GM18909 (cell line): ENCODE results near the gene NAPA.

Experiments
- ATAC-seq: cut with Tn5 transposase; IDR thresholded peaks from one replicate; pipeline ENCODE4 v1.9.1; 2021; ENCODE audit warnings: mild to moderate bottlenecking; ENCODE audit not compliant: unreplicated experiment, poor library complexity

The NAPA gene

DNA sequence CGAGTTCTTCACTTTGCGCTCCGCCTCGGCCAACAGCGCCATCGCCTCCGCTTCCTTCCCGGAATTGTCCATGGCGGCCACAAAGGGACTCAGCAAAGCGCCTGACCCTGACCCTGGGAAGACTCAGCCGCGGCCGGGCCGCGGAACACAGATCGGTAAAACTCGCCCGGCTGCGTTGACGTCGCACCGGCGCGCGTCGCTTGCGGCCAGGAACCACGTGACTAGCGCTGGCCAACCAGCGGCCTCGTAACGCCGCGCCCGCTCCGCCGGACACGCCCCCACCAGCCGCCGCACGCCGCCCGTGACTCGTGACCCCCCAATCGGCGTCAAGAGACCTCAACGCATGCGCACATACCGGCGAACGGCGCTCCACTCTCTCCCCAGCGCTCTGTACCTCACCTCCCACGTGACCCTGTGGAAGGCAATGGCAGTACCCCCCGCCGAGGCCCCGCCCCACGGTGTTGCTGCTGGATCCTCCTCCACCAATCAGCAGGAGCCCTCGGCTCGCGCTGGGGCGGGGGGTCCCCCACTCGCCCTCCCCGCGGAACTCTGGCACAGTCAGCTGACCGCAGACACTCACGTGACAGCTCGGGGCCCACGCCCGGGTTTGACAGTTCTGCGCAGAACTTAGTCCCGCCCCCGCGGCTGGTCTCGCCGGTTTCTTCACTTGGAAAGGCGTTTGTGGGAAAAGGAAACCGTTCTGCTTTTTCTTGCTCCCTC, at the start of gene NAPA:
Gene NAPA (minus strand): TSS at position 195 of the 720 bp plus-strand sequence. CDS start 123 bp downstream, at position 72.
- peak; percentile 88 for ATAC-seq

DNA sequence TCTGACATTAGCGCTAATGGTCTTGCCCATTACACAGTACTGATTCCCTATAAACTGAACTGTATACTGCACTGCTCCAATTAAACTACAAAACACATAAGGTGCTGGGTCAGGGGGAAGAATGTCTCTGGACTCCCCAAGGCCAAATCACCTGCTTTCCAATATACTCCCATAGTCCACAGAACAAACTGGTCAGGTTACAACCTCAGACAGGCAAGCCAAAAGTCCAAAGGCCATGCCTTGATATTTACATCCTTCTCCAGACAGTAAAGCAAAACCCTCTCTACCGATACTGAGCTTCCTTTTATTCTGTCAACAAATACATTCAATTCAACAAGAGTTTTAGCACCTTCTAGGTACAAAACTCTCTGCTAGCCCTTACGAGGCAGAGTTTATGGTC, 49.2 kb upstream of the NAPA start:
- no peak for ATAC-seq

DNA sequence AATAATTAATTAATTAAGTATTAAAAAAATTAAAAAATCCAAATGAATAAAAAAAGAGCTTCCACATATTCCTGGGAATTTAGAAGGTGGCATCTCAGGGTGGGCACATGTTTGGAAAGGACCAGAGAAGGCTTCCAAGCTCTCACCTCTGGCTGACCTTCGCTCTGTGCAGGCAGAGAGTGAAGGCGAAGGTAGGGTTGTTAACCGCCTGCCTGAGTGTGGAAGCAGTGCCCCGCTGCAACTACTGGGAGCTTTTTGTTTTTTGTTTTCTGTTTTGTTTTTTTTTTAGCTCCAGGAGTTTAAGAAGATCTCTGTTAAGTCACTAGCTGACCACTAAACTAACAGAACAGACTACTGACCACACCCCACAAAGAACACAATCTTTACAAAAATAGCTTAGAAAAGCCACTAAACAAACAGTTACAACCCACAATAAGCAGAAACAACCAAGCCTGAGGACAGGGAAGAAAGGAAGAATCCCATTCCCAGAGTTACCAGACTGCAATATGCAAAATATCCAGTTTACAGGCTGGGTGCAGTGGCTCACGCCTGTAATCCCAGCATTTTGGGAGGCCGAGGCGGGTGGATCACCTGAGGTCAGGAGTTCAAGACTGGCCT, 46.7 kb upstream of the NAPA start:
- ATAC-seq = no peak

DNA sequence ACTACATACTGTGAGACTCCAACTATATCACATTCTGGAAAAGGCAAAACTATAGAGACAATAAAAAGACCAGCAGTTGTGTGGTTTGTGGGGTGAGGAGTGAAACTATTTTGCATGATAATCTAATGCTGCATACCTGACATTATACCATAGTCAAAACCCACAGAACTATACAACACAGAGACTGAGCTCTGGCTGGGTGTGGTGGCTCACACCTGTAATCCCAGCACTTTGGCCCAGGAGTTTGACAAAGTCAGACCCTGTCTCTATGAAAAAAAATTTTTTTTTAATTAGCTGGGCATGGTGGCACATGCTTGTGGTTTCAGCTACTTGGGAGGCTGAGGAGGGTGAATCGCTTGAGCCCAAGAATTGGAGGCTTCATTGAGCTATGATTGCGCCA, 46.1 kb upstream of the NAPA start:
- ATAC-seq = no peak

DNA sequence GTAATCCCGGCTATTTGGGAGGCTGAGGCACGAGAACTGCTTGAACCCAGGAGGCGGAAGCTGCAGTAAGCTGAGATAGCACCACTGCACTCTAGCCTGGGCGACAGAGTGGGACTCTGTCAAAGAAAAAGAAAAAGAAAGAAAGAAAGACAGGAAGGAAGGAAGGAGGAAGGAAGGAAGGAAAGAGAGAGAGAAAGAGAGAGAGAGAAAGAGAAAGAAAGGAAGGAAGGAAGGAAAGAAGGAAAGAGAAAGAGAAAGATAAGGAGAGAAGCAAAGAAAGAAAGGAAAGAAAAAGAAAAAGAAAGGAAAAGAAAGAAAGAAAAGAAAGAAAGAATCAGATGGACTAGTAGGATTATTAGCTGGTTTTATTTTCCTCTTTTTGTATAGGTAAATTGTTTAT, 35.3 kb upstream of the NAPA start:
- ATAC-seq = no peak

DNA sequence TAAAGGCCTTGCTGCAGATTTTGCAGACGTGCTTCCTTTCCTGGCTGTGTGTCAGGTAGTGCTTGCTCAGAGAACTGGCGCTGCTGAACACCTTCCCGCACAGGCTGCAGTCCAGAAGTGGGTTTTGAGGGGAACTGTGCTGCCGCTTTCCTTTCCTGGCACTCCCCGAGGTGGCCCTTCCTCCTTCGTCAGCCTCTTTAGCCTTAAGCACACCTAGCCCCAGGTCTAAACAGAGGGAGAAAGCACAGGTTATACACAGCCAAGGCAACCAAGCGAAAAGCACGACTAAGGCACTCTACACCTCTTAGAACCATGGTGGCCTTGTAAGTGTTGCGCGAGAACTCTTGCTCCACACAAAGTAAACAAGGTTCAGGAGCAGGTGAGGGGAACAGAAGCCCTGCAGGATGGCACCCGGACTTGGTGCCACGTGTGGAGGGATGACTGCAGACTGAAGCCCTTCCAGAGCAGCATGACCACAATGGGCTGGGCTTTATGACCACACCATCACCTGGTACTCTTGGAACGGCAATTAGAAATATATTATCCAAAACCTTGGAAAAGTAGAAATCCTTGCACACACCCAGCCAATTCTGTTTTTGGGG, 34.5 kb upstream of the NAPA start:
- ATAC-seq = no peak

DNA sequence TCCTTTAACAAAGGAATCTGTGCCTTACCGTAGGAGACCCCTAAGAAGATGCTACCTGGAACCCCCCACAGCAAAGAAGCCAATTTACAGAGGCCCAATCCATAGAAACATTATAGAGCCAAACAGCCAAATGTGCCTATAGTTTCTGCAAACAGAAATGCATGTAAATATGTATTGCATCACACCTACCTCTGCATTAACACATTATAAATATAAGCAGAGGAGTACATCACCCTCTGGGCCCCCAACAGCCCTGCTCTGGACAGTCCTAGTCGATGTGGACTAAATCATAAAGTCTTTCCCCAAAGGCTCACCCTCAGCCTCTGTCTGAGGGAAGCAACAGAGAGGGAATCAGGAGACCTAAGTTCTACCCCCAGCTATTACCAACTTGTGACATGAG, 32.3 kb upstream of the NAPA start:
- no peak for ATAC-seq

DNA sequence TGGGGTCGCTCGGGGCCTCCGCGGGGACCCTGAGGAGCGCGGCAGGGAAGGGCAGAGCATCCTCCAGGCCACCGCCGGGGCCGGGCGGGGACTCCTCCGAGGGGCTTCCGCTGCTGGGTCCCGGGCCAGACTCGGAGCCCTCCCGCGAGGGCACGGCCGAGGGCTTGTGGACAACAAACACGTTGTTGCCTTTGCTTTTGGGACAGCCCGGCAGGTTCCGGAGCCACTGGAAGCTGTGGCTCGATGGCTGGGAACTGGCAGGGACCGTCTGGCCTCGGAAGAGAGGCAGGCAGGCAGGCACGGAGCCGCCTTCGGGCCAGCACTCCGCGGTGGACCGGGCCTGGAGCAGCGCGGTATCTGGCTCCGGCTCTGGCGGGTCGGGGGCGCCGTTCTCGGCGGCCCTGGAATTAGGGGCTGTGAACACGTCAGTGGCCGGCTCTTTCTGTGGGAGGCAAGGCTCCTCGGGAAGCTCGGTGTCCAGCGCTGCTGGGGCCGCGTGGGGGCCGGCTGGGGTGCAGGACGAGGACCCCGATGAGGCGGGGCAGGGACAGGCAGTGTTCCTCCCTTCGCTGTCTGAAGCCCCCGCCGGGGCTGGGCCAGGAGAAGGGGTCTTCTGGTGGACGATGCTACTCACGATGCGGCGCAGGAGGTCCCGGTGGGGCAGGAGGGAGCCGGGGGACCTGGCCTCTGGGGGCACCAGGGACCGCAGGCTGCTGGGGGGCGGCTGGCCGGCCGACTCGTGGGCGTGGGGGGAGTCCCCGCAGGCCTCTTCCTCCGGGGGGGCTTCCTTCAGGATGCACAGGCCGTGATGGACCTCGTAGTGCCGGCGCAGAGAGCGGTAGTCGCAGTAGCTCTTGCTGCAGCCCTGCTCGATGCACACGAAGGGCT, 30.4 kb upstream of the NAPA start:
- no peak for ATAC-seq

DNA sequence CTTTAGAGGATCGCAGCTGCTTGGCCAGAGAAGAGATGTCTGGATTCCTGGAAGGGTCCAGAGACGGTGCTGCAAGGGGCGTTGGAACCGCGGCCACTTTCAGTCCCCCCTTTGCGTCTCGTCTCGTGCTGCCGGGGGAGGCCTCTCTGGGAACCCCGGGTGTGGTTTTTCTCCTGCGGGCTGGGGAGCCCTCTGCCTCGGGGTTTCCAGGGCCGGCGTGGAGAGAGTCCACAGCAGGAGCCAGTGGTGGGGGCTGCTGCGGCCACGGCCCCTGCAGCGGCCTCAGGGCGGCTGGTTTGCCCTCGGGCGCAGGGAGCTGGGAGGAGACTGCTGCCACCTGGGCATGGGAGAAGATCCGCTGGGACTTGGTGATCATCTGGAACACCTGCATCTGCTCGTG, 29.6 kb upstream of the NAPA start:
- no peak for ATAC-seq

DNA sequence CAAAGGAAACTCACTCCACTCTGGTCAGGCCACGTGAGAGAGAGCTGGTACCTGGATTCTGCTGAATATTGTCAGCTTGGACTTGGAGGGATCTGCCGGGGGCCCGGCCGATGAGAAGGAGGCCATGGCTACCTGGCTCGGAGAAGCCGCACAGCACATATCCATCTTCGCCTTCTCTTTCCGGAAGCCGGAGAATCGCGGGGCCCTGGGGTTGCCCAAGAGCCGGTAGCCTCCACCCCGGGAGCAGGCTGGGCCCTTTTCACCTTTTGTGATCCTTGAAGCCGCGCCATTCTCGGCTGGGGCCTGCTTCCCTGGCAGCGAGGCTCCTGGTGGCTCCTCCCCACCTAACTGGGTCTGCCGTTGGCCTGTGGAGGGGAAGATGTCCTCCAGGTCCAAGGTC, 29.2 kb upstream of the NAPA start:
- no peak for ATAC-seq

DNA sequence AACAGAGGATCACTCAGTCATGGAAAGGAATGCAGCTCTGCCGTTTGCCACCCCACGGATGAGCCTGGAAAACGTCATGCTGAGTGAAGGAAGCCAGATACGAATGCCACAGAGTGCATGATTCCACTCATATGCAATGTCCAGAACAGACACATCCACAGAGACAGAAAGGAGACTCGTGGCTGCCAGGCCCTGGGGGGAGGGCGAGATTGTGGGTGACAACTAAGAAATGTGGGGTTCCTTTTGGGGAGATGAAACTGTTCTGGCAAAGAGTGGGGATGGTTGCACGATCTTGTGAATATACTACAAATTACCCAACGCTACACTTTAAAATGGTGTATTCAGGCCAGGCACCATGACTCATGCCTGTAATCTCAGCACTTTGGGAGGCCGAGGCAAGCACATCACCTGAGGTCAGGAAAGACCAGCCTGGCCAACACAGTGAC, 27.2 kb upstream of the NAPA start:
- ATAC-seq = no peak

DNA sequence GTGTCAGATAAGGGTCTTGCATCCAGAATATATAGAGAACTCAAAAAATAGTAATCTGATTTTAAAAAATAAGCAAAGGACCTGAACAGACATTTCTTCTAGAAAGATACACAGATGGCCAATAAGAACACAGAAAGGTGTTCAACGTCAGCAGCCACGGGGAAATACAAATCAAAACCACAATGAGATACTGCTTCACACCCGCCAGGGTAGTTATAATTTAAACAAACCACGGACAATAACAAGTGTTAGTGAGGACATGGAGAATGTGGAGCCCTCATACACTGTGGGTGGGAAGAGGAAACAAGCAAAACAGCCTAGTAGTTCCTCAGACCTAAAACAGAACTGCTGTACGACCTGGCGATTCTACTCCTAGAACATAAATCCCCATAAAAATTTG, 26.7 kb upstream of the NAPA start:
- no peak for ATAC-seq

DNA sequence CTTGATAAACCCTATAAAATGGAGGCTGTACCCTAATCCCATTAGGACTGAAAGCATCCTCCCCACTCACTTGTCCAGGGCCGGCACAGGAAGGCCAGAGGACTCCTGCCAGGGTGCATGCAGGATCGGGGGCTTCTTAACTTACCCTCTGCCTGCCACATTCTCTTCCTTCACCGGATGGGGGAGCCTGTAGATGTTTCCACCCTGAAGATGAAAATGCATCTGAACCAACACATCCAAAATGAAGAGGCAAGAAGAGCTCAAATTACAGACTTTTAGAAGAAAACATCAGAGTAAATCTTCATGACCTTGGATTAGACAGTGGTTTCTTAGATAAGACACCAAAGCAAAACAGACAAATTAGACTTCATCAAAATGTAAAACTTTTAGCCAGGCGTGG, 25.9 kb upstream of the NAPA start:
- ATAC-seq = no peak

DNA sequence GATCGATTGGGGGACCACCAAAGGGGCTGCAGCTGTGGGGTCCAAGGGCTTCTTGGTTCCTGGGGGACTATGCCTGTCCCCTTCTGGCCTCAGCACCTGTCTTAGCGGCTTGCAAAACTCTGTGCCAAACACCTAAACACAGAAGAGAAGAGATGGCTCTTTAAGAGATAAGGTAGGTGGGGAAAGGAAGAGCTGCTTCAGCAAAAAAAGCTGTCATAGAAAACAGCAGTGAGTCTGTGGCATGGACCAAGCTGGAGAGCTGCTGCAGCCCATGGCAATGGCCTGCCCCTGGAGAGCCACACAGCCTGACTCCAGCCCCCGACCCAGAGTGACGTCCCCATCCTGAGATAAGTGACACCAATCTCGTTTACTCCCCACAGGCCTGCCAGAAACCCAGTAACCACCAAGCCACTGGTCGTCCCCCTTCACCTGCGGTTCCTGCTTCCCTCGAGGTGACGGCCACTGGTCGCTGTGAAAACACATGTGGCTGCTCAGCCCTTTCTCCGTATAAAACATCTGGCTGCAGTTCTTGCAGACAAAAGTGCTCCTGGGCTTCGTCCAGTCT, 25.0 kb upstream of the NAPA start:
- no peak for ATAC-seq

DNA sequence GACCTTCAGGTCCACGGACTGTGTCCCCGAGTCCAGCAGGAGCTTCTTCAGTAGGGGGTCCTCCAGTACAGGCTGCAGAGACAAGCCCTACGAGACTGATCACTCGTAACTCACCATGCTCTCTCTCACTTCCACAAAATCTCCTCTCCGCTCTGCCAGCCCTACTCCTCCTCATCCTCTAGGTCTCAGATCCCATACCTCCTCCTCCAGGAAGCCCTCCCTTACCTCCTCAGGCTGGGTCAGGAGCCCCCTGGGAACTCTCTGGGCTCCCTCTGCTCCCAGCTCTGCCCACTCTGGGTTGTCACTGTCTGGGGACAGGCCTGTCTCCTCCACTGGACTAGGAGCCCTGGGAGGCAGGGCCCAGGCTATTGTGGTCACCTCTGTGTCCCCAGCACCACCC, 23.9 kb upstream of the NAPA start:
- ATAC-seq = no peak

DNA sequence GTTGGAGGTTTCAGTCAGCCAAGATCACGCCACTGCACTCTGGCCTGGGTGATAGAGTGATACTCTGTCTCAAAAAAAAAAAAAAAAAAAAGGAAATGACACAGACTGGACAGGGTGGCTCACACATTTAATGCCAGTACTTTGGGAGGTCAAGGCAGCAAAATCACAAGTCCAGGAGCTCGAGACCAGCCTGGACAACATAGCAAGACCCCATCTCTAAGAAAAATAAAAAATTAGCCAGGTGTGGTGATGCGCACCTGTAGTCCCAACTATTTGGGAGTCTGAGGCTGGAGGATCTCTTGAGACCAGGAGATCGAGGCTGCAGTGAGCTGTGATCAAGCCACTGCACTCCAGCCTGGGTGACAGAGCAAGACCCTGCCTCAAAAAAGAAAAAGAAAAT, 22.6 kb upstream of the NAPA start:
- ATAC-seq = no peak

DNA sequence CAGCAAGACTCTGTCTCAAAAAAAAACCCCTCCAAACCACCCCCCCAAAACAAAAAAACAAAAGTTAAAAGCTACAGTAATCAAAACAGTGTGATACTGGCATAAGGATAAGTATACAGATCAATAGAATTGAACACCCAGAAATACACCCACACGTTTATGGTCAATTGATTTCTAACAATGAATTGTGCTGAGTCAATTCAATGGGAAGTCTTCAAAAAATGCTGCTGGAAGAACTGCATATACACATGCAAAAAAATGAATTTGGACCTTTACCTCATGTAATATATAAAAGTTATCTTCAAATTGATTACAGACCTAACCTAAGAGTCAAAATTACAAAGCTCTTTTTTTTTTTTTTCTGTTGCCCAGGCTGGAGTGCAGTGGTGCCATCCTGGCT, 19.8 kb upstream of the NAPA start:
- ATAC-seq = no peak

DNA sequence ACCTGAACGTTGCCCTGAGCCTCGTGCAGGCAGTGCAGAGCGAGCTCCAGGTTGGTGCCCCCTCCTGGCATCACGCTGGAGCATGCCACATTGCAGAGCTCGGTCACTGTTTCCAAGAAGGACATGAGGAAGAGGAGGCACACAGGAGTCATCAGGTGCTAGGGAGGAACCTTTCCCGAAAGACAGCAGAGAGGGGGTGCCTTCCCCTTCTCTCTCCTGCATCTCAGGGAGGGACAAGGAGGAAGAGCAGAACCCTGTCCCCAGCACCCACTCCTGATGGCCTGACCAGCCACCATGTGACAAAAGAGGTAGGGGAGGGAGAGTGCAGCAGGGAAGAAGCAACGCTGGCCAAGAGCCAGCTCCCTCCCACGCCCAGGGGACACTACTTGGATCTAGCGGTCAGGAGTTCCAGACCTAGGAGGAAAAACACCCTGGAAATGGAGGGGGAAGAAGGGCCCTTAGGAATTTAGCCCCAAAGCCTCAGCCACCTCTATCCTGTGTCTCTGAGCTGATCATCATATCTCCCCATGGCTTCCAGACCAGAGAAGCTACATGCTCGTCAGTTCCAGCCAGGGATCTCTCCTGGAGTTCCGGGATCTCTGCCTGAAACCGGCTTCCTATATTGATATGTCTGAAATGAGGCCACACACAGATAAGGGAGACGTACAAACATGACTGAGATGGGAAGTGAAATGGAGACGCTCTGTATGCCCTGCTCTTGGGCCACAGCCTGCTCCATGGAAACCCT, 17.0 kb upstream of the NAPA start:
- no peak for ATAC-seq

DNA sequence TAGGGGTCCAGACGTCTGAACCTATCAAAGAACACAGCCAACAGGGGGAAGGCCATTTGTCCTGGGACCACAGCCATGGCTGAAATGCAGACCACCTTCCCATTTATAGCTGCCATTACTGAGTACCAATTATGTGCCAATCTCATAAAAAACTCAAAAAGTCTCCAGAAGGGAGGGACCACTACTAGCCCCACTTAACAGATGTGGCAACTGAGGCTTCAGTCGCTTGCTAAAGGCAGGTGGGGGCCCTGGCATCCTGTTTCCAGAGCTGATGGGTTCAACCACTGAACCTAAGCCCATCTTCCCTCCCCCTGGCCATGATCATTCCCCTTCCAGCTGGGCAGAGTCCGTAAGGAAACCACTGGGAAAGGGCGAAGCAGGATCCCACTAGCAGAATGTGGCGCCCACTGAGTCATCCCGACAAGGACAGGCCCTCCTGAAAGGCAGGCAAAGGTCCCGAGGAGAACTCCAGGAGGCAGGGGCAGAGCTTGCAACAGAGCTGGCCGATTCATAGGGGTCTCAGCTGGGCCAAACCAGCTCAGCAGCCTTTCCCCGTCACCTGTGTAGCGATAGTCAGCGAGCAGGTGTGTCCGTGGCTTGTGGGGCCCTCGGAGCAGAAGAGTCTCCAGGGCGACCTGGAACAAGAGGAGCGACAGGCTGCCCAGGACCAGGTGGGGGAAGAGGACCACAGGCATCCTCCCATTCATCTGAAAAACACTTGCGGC, 14.3 kb upstream of the NAPA start:
- ATAC-seq = no peak
